ENCODE results near the gene LRP1.

DNA sequence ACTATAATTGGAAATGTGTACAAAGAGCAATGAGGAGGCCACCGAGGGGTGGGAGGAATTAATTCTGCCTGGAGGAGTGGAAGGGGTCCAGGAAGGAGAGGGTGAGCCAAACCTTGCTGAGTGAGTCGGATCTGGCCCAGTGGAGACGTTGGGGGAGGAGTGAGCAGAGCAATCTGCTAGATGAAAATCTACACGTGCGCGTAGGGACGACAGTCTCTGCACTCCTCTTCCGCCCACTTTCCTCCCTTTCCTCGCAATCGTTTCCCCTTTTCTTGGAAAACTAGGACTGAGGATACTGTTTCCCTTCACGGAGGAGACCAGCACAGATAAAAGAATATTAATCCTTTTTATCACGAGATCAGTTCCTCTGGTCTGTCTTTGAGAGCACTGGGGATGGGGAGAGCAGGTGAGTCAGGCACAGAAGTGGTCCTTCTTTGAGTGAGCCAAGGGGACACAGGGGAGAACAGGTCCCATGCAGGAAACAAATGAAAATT is 42.2 kb upstream of the LRP1 start:
- TF ChIP-seq, protein P1, sequence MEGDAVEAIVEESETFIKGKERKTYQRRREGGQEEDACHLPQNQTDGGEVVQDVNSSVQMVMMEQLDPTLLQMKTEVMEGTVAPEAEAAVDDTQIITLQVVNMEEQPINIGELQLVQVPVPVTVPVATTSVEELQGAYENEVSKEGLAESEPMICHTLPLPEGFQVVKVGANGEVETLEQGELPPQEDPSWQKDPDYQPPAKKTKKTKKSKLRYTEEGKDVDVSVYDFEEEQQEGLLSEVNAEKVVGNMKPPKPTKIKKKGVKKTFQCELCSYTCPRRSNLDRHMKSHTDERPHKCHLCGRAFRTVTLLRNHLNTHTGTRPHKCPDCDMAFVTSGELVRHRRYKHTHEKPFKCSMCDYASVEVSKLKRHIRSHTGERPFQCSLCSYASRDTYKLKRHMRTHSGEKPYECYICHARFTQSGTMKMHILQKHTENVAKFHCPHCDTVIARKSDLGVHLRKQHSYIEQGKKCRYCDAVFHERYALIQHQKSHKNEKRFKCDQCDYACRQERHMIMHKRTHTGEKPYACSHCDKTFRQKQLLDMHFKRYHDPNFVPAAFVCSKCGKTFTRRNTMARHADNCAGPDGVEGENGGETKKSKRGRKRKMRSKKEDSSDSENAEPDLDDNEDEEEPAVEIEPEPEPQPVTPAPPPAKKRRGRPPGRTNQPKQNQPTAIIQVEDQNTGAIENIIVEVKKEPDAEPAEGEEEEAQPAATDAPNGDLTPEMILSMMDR (IDR thresholded peaks at IDR 0.05): no peak
- no peak for TF ChIP-seq SIN3A (IDR thresholded peaks at IDR 0.05; ENCODE audit: borderline replicate concordance, insufficient read depth, low read depth, low read length)
